ENCODE results near the gene KCNJ11. TPM values are rescaled to one million over a fixed set of nuclear protein-coding genes. Genes with fewer than 3 reads are reported as not detected.

The KCNJ11 gene
- total RNA-seq, 4 donors from 2014 or later, result 1.7 to 6.0 (median 3.2) TPM; not detected in 1

GRCh38 chr11:17408026-17408425 lies 19.6 kb upstream of the KCNJ11 start:
- no peak overlapping the region for H3K27ac ChIP-seq
- TF ChIP-seq CTCF (IDR thresholded peaks at IDR 0.05) (no peak), POLR2A (IDR thresholded peaks at IDR 0.05) (no peak)
- no peaks in the 10 kb centered on the region for H3K27me3 ChIP-seq
- H3K9me3 ChIP-seq, result no peaks in the 10 kb centered on the region
- H3K36me3 ChIP-seq, result no peaks in the 10 kb centered on the region
- H3K4me3 ChIP-seq, result no peak overlapping the region
- no peaks in the 10 kb centered on the region for H3K4me1 ChIP-seq
- DNase-seq, result no peak

GRCh38 chr11:17407575-17407974 lies 19.1 kb upstream of the KCNJ11 start:
- Histone ChIP-seq H3K27me3 (no peaks in the 10 kb centered on the region), H3K4me3 (no peak overlapping the region), H3K9me3 (no peaks in the 10 kb centered on the region), H3K36me3 (no peaks in the 10 kb centered on the region), H3K4me1 (no peaks in the 10 kb centered on the region), H3K27ac (no peak overlapping the region)
- DNase-seq, result peak in 1 of 3 donors; percentile 8
- TF ChIP-seq CTCF (IDR thresholded peaks at IDR 0.05) (no peak), POLR2A (IDR thresholded peaks at IDR 0.05) (no peak)

GRCh38 chr11:17406818-17407149 lies 18.3 kb upstream of the KCNJ11 start:
- peak in 1 of 3 donors; percentile 40 for DNase-seq
- Histone ChIP-seq H3K27me3 (no peaks in the 10 kb centered on the region), H3K36me3 (no peaks in the 10 kb centered on the region), H3K4me1 (no peaks in the 10 kb centered on the region), H3K4me3 (no peak overlapping the region), H3K9me3 (no peaks in the 10 kb centered on the region), H3K27ac (peak overlapping the region in 3 of 4 donors; percentile 36 to 70 (median 38))
- no peak for TF ChIP-seq CTCF (IDR thresholded peaks at IDR 0.05)
- no peak for TF ChIP-seq POLR2A (IDR thresholded peaks at IDR 0.05)

GRCh38 chr11:17406082-17406817 lies 17.8 kb upstream of the KCNJ11 start:
- Histone ChIP-seq H3K9me3 (no peaks in the 10 kb centered on the region), H3K4me1 (no peaks in the 10 kb centered on the region), H3K27me3 (no peaks in the 10 kb centered on the region), H3K27ac (peak overlapping the region; percentile 5 to 70 (median 37)), H3K4me3 (no peak overlapping the region), H3K36me3 (no peaks in the 10 kb centered on the region)
- no peak for TF ChIP-seq CTCF (IDR thresholded peaks at IDR 0.05)
- DNase-seq, result peak in 1 of 3 donors; percentile 35

GRCh38 chr11:17405232-17406005 lies 17.0 kb upstream of the KCNJ11 start:
- H3K27ac ChIP-seq, result peak overlapping the region; percentile 5 to 70 (median 47)
- H3K27me3 ChIP-seq, result no peaks in the 10 kb centered on the region
- TF ChIP-seq CTCF (IDR thresholded peaks at IDR 0.05) (peak in 1 of 6 experiments; percentile 41), POLR2A (IDR thresholded peaks at IDR 0.05) (no peak)
- H3K36me3 ChIP-seq, result no peaks in the 10 kb centered on the region
- H3K4me1 ChIP-seq, result no peaks in the 10 kb centered on the region
- H3K9me3 ChIP-seq, result no peaks in the 10 kb centered on the region
- H3K4me3 ChIP-seq, result no peak overlapping the region
- peak; percentile 39 to 76 (median 61) for DNase-seq

Data from Peyer's patch (tissue), 4 donors.